ENCODE results near the gene RPS15. TPM values are rescaled to one million over a fixed set of nuclear protein-coding genes. Genes with fewer than 3 reads are reported as not detected.

The RPS15 gene
- total RNA-seq, 4 donors from 2014 or later, result 1,802 to 3,909 (median 2,793) TPM

GRCh38 chr19:1445932-1446712 is 7.9 kb downstream of the RPS15 start:
- Histone ChIP-seq H3K27me3 (peaks cover 60% of the 10 kb centered on the region), H3K4me3 (peak overlapping the region; percentile 45), H3K36me3 (peaks cover 15% of the 10 kb centered on the region), H3K9me3 (no peaks in the 10 kb centered on the region), H3K27ac (no peak overlapping the region), H3K4me1 (peaks cover 35% of the 10 kb centered on the region)
- no peak for DNase-seq (ENCODE audit: low spot score in 2 of 2)
- no peak for TF ChIP-seq POLR2AphosphoS5 (IDR thresholded peaks at IDR 0.05)
- TF ChIP-seq POLR2A (IDR thresholded peaks at IDR 0.05), result no peak
- TF ChIP-seq EP300 (IDR thresholded peaks at IDR 0.05), result no peak
- TF ChIP-seq CTCF (IDR thresholded peaks at IDR 0.05), result no peak
- no CpG with 5 or more reads among the region's 99 CpGs for WGBS

- no peak for DNase-seq (ENCODE audit: low spot score in 2 of 2)
- H3K27ac ChIP-seq, result no peak overlapping the region
- H3K36me3 ChIP-seq, result peaks cover 7% of the 10 kb centered on the region
- 15% methylated on average over 8 of the region's 63 CpGs for WGBS
- H3K27me3 ChIP-seq, result peaks cover 68% of the 10 kb centered on the region
- no peak overlapping the region for H3K4me3 ChIP-seq
- no peaks in the 10 kb centered on the region for H3K9me3 ChIP-seq
- TF ChIP-seq CTCF (IDR thresholded peaks at IDR 0.05) (no peak), POLR2AphosphoS5 (IDR thresholded peaks at IDR 0.05) (no peak), POLR2A (IDR thresholded peaks at IDR 0.05) (no peak), EP300 (IDR thresholded peaks at IDR 0.05) (no peak)
- peaks cover 34% of the 10 kb centered on the region for H3K4me1 ChIP-seq
Observed at GRCh38 chr19:1446713-1447481, 8.7 kb downstream of the RPS15 start.

DNA sequence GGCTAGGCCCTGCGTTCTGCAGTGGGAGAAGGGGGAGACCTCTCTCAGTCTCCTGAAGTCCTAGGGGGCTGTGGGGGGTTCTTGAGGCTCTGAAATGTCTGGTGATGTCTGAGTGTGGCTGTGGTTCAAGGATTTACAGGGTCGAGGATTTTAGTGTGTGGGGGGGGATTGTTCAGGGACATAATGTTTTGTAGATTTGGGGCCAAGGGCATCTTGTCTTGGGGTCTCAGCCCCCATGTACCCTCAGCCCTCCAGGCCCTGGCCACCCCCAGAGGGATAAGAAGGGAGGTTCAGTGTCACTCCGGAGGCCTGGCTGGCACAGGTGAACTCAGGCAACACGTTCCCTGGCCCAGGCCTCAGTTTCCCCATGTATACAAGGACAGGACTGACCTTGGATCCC is 9.3 kb downstream of the RPS15 start:
- Histone ChIP-seq H3K27me3 (peaks cover 74% of the 10 kb centered on the region), H3K9me3 (no peaks in the 10 kb centered on the region)
- 34% methylated on average over 4 of the region's 4 CpGs for WGBS

DNA sequence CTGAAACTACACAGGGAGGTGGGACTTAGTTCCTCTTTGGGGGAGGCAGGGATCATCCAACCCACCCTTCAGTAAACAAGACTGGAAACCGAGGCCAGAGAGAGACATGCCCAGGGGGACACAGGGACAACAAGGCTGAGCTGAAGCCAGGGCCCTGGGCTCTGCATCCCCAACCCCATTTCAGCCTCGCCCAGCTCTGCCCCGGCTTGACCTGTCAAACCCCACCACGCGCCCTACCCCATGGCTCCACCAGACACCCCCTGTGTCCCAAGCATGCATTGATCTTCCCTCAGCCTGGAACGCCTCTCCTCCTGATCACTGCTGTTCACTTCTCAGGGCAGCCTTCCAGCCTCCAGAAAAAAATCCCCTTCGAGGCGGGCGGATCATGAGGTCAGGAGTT is 9.7 kb downstream of the RPS15 start:
- WGBS, result 81% methylated on average over 9 of the region's 9 CpGs
- DNase-seq (ENCODE audit: low spot score in 2 of 2), result no peak
- TF ChIP-seq CTCF (IDR thresholded peaks at IDR 0.05), result no peak
- TF ChIP-seq EP300 (IDR thresholded peaks at IDR 0.05), result no peak
- no peak for TF ChIP-seq POLR2A (IDR thresholded peaks at IDR 0.05)
- TF ChIP-seq POLR2AphosphoS5 (IDR thresholded peaks at IDR 0.05), result no peak
- H3K27me3 ChIP-seq, result peaks cover 78% of the 10 kb centered on the region
- H3K4me3 ChIP-seq, result no peak overlapping the region
- no peaks in the 10 kb centered on the region for H3K9me3 ChIP-seq
- H3K4me1 ChIP-seq, result peaks cover 39% of the 10 kb centered on the region
- no peaks in the 10 kb centered on the region for H3K36me3 ChIP-seq
- H3K27ac ChIP-seq, result no peak overlapping the region

More for the DNA sequence above, 9.3 kb downstream of the RPS15 start:
- TF ChIP-seq POLR2A (IDR thresholded peaks at IDR 0.05) (no peak), POLR2AphosphoS5 (IDR thresholded peaks at IDR 0.05) (no peak), EP300 (IDR thresholded peaks at IDR 0.05) (no peak), CTCF (IDR thresholded peaks at IDR 0.05) (no peak)
- Histone ChIP-seq H3K36me3 (peaks cover under 1% of the 10 kb centered on the region), H3K4me3 (no peak overlapping the region), H3K4me1 (peaks cover 34% of the 10 kb centered on the region), H3K27ac (no peak overlapping the region)
- DNase-seq (ENCODE audit: low spot score in 2 of 2), result no peak
